Liver (tissue), 9 donors: ENCODE results near the gene LSM7. TPM values are rescaled to one million over a fixed set of nuclear protein-coding genes. Genes with fewer than 3 reads are reported as not detected.

Experiments used
- DNase-seq: peaks from one replicate; pipeline ENCODE4 v3.0.0-alpha.2; 2017; ENCODE audit warnings: low spot score
- H3K27ac ChIP-seq, 2 donors: one replicate each; pipeline ENCODE4 v1.7.0; 2013; ENCODE audit warnings: inconsistent platforms in 2 of 2, low read length in 2 of 2, control low read depth in 1 of 2, low read depth in 1 of 2, mild to moderate bottlenecking in 1 of 2
- H3K27me3 ChIP-seq, 4 donors: one replicate each; pipeline versions ENCODE4 v1.6.1 to v1.7.0; 2013; ENCODE audit warnings: low read length in 3 of 4, inconsistent platforms in 1 of 4, mild to moderate bottlenecking in 1 of 4, moderate library complexity in 1 of 4; ENCODE audit not compliant: control insufficient read depth in 4 of 4, insufficient read depth in 4 of 4
- H3K36me3 ChIP-seq, 4 donors: one replicate each; pipeline versions ENCODE4 v1.6.1 to v1.7.0; 2013; ENCODE audit warnings: low read length in 3 of 4, mild to moderate bottlenecking in 3 of 4, low read depth in 1 of 4, moderate library complexity in 1 of 4; ENCODE audit not compliant: control insufficient read depth in 4 of 4, insufficient read depth in 3 of 4
- H3K4me1 ChIP-seq, 4 donors: one replicate each; pipeline versions ENCODE4 v1.6.1 to v1.7.0; 2013; ENCODE audit warnings: low read length in 3 of 4, mild to moderate bottlenecking in 3 of 4, moderate library complexity in 1 of 4; ENCODE audit not compliant: control insufficient read depth in 4 of 4, insufficient read depth in 4 of 4
- H3K4me3 ChIP-seq, 3 donors: one replicate each; pipeline versions ENCODE4 v1.6.1 to v1.7.0; 2013; ENCODE audit warnings: low read length in 3 of 3, control low read depth in 1 of 3, low read depth in 1 of 3, mild to moderate bottlenecking in 1 of 3
- H3K9ac ChIP-seq, 2 donors: one replicate each; pipeline ENCODE4 v1.7.0; 2013; ENCODE audit warnings: low read length in 2 of 2, mild to moderate bottlenecking in 2 of 2, moderate library complexity in 2 of 2, control low read depth in 1 of 2, low read depth in 1 of 2
- H3K9me3 ChIP-seq, 4 donors: one replicate each; pipeline versions ENCODE4 v1.6.1 to v1.7.0; 2013; ENCODE audit warnings: low read length in 3 of 4; ENCODE audit not compliant: control insufficient read depth in 4 of 4
- CTCF ChIP-seq: fragments of 150-350 bp; IDR thresholded peaks from 2 replicates; pipeline ENCODE4 v1.5.1; 2017; ENCODE audit warnings: improper control_type of control experiment, low read depth, low read length; ENCODE audit not compliant: missing input control
- FOXA1 ChIP-seq: IDR thresholded peaks from 2 replicates; pipeline ENCODE4 v1.6.1; 2016; ENCODE audit warnings: antibody characterized with exemption
- JUND ChIP-seq, 2 donors: IDR thresholded peaks; 2 replicates each; pipeline ENCODE4 v1.6.1; 2016; ENCODE audit warnings: antibody characterized with exemption in 2 of 2
- NR2F2 ChIP-seq: IDR thresholded peaks from 2 replicates; pipeline ENCODE4 v1.6.1; 2016; ENCODE audit warnings: antibody characterized with exemption
- REST ChIP-seq: IDR thresholded peaks from 2 replicates; pipeline ENCODE4 v1.6.1; 2016; ENCODE audit warnings: antibody characterized with exemption, mild to moderate bottlenecking
- RXRA ChIP-seq, 2 donors: IDR thresholded peaks; 2 replicates each; pipeline ENCODE4 v1.6.1; 2017 to 2018; ENCODE audit warnings: antibody characterized with exemption in 2 of 2, mild to moderate bottlenecking in 1 of 2
- SP1 ChIP-seq: IDR thresholded peaks from 2 replicates; pipeline ENCODE4 v1.6.1; 2018; ENCODE audit warnings: antibody characterized with exemption, mild to moderate bottlenecking
- YY1 ChIP-seq: IDR thresholded peaks from 2 replicates; pipeline ENCODE4 v1.6.1; 2016; ENCODE audit warnings: antibody characterized with exemption, mild to moderate bottlenecking
- ZBTB33 ChIP-seq: IDR thresholded peaks from 2 replicates; pipeline ENCODE4 v1.6.1; 2016; ENCODE audit warnings: antibody characterized with exemption
- WGBS: extraction: QIAGEN DNeasy Blood & Tissue Kit; methylation state at CpG from one replicate; pipeline ENCODE4 v1.1.7; 2013; 5-methylcytosine and 5-hydroxymethylcytosine counted together
- polyA plus RNA-seq, 2 donors: library from polyadenylated mRNA; stranded (reverse) in 1 of 2; unstranded in 1 of 2; fragments of 200-250 nt in 1 of 2; fragments of >200 nt in 1 of 2; fragmentation: Nextera tagmentation in 1 of 2; extraction: Ambion mirVana in 1 of 2; gene quantifications; one replicate each; pipeline versions ENCODE4 v1.2.1 to v1.2.3, GENCODE V29; 2013 to 2015
- total RNA-seq, 2 donors: library from RNA; depleted of rRNA; stranded (reverse); fragments of >200 nt; gene quantifications; one replicate each; pipeline ENCODE4 v1.2.3, GENCODE V29; 2014
- donor health status: healthy.
- donor health status: healthy.
- donor health status: healthy.
- donor health status: healthy.
- donor health status: healthy.

LSM7 gene
- total and polyA plus RNA-seq, 4 donors: 23.6 to 59.9 (median 38.5) TPM

DNA sequence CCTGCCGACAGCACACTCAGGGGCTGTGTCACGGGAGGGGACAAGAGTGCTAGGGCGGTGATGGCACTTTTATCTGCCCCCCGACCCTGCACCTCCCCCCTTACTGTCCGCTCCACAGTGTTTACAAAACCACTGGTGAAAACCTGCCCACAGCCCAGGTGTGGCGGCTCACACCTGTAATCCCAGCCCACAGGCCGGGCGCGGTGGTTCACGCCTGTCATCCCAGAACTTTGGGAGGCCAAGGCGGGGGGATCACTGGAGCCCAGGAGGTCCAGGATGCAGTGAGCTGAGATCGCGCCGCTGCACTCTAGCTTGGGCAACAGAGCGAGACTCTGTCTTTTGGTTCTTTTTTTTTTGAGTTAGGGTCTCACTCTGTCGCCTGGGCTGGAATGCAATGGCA is 32.2 kb downstream of the LSM7 start:
- Histone ChIP-seq H3K27me3 (peaks cover 0 to 3% (median 0%) of the 10 kb centered on the region in 4 donors), H3K4me1 (peaks cover 0 to 7% (median 2%) of the 10 kb centered on the region in 4 donors)
- no peak for DNase-seq

DNA sequence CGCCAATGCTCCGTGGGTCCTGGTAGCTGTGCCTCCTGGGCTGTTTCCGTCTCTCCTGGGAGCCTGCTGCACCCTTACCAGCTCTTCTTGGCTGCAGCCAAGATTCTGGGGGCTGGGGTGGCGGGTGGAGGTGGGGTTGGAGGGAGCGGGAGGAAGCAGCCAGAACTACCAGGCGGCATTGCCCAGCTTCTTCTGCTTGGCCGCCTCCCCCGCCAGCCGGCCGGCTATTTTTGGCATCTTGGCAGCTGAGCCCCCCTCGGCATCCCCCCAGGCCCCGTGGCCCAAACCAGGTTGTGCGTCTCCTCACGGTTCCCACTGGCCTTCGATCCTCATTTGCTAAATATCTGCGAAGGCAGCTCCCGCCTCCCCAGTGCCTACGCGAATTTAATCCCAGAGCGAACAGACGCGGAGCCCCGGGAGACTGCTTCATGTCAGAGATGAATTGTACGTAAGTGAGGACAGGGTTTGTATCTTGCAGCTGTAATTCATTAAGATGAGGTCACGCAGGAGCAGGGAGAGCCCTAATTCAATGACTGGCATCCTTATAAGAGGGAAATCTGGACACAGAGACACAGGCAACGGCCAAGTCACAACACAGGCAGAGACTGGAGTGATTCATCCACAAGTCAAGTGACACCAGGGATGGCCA is 33.6 kb downstream of the LSM7 start:
- no peak for TF ChIP-seq ZBTB33
- TF ChIP-seq CTCF: no peak
- no peak for TF ChIP-seq JUND (IDR thresholded peaks at IDR 0.05)
- no peak for TF ChIP-seq SP1
- no peak for TF ChIP-seq NR2F2
- no peak for TF ChIP-seq FOXA1
- TF ChIP-seq REST: no peak
- no peak for TF ChIP-seq RXRA (IDR thresholded peaks at IDR 0.05)
- no peaks in the 10 kb centered on the region for H3K9me3 ChIP-seq
- peaks cover 0 to 20% (median 11%) of the 10 kb centered on the region in 4 donors for H3K4me1 ChIP-seq
- no peaks in the 10 kb centered on the region for H3K36me3 ChIP-seq
- H3K4me3 ChIP-seq: no peak overlapping the region
- H3K9ac ChIP-seq: no peak overlapping the region
- peaks cover 0 to 3% (median 0%) of the 10 kb centered on the region in 4 donors for H3K27me3 ChIP-seq
- no peak overlapping the region for H3K27ac ChIP-seq
- WGBS: 35% methylated on average over 26 of the region's 26 CpGs
- no peak for DNase-seq

More for the DNA sequence above, 32.2 kb downstream of the LSM7 start:
- no peak for TF ChIP-seq ZBTB33
- no peak for TF ChIP-seq YY1
- Histone ChIP-seq H3K36me3 (no peaks in the 10 kb centered on the region), H3K27ac (no peak overlapping the region), H3K9ac (no peak overlapping the region), H3K4me3 (no peak overlapping the region), H3K9me3 (no peaks in the 10 kb centered on the region)
- WGBS: 77% methylated on average over 16 of the region's 16 CpGs
